GM18873 (cell line): ENCODE data around the gene INTS3.

Experiments used
- ATAC-seq: cut with Tn5 transposase; IDR thresholded peaks from one replicate; pipeline ENCODE4 v1.9.1; 2021; ENCODE audit warnings: mild to moderate bottlenecking, moderate library complexity, moderate number of reproducible peaks; ENCODE audit not compliant: unreplicated experiment, low FRiP score

The INTS3 gene, protein sequence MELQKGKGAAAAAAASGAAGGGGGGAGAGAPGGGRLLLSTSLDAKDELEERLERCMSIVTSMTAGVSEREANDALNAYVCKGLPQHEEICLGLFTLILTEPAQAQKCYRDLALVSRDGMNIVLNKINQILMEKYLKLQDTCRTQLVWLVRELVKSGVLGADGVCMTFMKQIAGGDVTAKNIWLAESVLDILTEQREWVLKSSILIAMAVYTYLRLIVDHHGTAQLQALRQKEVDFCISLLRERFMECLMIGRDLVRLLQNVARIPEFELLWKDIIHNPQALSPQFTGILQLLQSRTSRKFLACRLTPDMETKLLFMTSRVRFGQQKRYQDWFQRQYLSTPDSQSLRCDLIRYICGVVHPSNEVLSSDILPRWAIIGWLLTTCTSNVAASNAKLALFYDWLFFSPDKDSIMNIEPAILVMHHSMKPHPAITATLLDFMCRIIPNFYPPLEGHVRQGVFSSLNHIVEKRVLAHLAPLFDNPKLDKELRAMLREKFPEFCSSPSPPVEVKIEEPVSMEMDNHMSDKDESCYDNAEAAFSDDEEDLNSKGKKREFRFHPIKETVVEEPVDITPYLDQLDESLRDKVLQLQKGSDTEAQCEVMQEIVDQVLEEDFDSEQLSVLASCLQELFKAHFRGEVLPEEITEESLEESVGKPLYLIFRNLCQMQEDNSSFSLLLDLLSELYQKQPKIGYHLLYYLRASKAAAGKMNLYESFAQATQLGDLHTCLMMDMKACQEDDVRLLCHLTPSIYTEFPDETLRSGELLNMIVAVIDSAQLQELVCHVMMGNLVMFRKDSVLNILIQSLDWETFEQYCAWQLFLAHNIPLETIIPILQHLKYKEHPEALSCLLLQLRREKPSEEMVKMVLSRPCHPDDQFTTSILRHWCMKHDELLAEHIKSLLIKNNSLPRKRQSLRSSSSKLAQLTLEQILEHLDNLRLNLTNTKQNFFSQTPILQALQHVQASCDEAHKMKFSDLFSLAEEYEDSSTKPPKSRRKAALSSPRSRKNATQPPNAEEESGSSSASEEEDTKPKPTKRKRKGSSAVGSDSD

DNA sequence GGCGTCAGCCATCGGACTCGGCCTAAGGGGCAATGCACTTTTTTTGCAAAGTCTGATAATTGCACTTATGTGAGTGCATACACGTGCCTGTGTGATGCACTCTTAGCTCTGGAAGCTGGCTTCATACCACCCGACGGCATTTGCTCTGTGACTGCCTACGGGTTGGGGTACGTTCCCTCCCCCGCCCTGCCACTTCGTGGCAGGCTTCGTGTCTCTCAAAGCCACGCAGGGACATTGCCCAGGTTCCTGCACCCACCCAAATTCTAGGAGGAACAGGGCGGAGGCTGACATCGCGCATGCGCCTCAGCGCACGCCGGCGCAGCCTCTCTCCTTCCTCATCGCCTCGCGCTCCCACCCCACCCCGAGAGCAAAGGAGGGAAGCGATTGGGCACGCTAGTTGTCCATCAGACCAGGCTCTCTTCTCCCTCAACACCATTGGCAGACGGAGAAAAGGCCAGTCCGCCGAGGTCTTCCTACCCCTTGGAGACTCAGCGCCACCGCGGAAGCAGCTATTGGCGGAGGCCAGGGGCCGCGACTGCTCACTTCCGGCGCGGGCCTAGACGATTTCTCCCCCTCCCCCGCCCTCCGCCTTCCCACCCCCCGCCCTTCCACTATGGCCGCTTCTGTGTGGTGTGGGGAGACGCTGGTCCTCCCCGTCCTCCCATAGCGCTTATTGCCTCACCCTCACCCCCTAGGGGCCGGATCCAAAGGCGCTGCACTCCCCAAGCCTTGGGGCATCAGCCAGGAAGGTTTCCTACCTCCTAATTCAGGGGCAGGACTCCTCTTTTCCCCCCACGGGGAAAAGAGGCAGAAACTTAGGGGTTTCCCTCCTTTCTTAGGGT is at the start of gene INTS3:
TSS of gene INTS3 (plus strand) at position 588 of the 842 bp plus-strand sequence. CDS start 585 bp downstream, outside the sequence.
- peak; percentile 94 for ATAC-seq

DNA sequence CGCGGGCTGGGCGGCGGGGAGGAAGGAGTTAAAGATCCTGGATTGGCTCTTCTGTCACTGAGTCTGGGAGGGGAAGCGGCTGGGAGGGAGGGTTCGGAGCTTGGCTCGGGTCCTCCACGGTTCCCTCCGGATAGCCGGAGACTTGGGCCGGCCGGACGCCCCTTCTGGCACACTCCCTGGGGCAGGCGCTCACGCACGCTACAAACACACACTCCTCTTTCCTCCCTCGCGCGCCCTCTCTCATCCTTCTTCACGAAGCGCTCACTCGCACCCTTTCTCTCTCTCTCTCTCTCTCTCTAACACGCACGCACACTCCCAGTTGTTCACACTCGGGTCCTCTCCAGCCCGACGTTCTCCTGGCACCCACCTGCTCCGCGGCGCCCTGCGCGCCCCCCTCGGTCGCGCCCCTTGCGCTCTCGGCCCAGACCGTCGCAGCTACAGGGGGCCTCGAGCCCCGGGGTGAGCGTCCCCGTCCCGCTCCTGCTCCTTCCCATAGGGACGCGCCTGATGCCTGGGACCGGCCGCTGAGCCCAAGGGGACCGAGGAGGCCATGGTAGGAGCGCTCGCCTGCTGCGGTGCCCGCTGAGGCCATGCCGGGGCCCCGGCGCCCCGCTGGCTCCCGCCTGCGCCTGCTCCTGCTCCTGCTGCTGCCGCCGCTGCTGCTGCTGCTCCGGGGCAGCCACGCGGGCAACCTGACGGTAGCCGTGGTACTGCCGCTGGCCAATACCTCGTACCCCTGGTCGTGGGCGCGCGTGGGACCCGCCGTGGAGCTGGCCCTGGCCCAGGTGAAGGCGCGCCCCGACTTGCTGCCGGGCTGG is 49.1 kb upstream of the INTS3 start, which contains the start of gene NPR1:
TSS of gene NPR1 (plus strand) at position 170 of the 818 bp plus-strand sequence. CDS start at position 591, 421 bp downstream.
- ATAC-seq = no peak

DNA sequence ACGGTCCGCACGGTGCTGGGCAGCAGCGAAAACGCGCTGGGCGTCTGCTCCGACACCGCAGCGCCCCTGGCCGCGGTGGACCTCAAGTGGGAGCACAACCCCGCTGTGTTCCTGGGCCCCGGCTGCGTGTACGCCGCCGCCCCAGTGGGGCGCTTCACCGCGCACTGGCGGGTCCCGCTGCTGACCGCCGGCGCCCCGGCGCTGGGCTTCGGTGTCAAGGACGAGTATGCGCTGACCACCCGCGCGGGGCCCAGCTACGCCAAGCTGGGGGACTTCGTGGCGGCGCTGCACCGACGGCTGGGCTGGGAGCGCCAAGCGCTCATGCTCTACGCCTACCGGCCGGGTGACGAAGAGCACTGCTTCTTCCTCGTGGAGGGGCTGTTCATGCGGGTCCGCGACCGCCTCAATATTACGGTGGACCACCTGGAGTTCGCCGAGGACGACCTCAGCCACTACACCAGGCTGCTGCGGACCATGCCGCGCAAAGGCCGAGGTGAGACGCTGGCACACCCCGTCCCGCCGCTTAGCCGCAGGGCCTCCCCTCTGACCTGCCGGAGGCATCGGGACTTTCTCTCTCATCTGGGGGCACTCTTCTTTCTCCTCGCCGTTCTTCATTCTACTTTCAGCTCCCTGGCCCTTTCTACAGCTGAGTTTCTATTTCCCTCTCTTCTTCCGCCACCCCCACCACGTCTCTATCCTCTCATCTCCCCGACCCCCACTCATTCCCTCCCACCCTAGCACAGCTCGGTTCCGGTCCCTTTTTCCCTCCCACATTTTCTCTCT is 48.3 kb upstream of the INTS3 start:
- ATAC-seq = no peak

DNA sequence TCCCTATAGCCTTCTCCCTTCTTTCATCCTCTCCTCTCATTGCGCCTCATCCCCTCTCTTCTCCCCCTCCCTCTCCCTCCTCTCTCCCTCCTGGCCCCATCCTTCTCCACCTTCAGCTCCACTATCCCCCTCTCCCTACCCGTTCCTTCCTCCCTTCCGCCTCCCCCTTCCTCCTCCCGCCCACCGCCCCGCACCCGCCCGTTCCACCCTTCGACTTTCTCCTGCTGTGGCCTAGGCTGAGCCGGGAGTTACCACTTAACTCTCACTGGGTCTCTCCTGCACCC is 47.8 kb upstream of the INTS3 start:
- ATAC-seq = no peak

DNA sequence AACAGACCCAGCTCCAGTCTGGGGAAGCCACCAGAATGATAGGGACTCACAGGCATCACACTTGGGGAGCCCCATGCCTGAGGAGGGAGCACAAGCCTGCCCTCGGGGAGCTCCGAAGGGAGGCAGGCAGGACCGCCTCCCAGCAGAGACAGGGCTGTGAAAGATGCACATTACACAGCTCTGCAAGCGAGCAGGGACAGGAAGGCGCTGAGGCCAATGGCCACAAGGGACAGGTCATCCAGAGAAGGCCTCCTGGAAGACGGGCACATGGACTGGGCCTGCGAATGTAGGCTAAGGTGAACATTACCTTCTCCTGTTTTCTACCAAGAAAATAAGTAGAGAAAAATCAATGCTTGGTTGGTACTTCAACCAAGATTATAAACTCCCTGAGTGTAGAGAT is 45.1 kb upstream of the INTS3 start:
- no peak for ATAC-seq

DNA sequence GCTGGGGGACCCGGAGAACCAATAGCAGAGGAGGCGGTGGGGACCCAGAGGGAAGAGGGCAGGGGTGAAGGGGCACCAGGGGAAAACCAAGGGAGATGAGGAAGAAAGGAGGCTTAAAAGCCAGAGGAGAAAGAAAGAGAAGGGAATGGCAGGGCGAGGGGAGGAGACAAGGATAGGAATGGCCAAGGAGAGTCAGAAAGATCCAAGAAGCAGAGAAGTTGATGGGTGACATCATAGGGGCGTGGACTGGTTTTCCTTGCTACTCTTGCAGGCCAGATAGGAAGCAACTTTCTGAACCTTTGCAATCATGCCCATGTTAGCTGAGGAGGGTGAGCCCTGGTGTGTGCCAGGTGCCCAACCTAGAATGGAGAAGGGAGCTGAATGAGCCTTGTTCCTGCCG is 44.0 kb upstream of the INTS3 start:
- ATAC-seq = no peak

DNA sequence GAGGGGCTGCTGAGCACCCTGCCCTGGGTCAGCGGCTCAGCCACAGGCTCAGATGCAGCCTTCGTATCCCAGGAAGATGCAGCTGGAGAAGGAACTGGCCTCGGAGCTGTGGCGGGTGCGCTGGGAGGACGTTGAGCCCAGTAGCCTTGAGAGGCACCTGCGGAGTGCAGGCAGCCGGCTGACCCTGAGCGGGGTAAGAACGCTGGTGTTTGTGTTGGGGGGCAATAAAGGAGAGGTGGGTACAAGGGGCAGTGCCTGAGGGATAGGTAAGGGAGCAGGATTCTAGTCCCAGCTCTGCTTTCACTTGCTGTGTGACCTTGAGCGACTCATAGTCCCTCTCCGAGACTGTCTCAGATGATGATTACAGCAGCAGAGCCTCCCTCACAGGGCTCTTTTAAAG is 43.0 kb upstream of the INTS3 start:
- no peak for ATAC-seq

DNA sequence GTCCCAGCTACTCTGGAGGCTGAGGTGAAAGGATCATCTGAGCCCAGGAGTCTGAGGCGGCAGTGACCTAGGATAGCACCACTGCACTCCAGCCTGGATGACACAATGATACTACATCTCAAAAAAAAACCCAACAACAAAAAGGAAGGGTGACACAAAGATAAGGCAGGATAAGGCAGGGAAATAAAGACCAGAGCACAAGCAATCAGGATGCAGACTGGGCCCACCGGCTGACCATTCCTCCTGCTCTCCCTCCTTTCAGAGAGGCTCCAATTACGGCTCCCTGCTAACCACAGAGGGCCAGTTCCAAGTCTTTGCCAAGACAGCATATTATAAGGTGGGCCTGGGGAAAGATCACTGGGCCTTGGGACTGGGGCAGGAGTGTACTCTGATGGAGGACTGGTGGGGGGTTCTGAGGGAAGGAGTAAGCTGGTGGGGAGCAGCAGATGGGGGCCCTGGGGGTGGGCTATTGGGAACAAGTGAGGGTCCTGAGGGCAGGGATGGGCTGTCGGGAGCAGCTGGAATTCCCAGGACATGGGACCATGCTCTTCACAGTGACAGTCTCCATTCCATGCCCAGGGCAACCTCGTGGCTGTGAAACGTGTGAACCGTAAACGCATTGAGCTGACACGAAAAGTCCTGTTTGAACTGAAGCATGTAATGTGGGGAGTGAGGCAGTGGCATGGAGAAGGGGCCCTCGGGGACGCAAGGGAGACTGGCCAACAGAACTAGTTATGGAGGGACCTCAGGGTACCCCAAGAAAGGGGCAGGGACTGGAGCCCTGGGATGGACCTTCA is 42.1 kb upstream of the INTS3 start:
- ATAC-seq = no peak

DNA sequence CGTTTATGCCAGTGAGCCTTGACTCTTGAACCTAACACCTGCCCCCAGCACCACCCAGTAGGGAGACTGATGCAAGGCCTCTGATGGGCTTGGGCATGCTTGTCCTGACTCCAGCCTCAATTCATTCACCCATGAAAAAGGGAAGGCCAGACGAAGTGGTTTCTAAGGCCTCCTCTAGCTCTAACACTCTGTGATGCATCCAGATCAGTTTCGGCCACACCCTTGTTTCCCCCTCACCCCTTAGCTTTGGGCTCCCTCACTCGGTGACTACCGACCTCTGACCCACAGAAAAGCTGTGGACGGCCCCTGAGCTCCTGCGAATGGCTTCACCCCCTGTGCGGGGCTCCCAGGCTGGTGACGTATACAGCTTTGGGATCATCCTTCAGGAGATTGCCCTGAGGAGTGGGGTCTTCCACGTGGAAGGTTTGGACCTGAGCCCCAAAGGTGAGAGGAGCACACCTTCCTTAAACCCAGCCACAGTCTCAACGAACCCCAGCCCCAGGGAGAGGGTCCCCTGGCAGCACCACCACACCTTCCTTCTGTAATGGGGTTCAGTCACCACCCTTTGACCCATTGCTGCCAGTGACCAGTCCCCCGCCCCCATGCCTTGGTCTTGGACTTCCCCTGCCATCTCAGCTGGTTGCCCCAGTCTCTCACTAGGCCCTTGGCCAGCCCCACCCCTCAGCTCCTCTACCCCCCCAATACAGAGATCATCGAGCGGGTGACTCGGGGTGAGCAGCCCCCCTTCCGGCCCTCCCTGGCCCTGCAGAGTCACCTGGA is 40.3 kb upstream of the INTS3 start:
- no peak for ATAC-seq

DNA sequence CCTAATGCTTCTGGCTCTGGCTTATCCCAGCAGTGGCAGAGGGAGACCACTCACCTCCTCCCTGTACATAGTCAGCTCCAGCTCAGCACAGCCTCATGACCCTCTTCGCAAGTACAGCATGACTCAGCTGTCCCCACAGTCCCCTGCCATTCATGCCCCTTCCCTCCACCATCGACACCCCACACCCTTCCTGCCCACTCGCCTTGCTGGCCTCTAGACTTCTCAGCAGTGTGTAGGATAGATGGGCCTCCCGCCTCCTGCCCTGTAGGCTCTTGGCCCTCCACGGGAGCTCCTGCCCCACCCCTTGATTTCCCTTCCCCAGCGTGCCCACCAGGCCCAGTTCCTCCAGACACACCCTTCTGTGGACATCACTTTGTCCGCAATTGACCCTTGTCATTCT is 39.6 kb upstream of the INTS3 start:
- ATAC-seq = no peak

DNA sequence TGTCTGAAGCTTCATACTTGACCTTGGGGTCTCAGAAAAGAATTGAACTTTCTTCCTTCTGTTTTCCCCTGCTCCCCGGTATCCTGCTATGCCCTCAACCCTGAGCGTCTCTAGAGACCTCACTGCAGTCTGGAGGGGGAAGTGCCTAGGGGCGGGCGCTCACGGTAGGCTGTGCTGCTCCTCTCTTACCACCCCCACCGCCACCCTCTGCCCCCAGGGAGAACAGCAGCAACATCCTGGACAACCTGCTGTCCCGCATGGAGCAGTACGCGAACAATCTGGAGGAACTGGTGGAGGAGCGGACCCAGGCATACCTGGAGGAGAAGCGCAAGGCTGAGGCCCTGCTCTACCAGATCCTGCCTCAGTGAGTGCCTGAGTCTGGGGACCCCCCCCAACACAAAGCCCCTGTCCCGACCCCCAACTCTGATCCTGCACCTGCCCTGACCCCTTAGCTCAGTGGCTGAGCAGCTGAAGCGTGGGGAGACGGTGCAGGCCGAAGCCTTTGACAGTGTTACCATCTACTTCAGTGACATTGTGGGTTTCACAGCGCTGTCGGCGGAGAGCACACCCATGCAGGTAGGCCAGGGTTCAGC is 39.0 kb upstream of the INTS3 start:
- no peak for ATAC-seq

DNA sequence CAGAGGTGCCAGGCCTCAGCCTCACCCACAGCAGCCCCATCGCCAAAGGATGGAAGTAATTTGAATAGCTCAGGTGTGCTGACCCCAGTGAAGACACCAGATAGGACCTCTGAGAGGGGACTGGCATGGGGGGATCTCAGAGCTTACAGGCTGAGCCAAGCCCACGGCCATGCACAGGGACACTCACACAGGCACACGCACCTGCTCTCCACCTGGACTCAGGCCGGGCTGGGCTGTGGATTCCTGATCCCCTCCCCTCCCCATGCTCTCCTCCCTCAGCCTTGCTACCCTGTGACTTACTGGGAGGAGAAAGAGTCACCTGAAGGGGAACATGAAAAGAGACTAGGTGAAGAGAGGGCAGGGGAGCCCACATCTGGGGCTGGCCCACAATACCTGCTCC is 34.4 kb upstream of the INTS3 start:
- ATAC-seq = no peak

DNA sequence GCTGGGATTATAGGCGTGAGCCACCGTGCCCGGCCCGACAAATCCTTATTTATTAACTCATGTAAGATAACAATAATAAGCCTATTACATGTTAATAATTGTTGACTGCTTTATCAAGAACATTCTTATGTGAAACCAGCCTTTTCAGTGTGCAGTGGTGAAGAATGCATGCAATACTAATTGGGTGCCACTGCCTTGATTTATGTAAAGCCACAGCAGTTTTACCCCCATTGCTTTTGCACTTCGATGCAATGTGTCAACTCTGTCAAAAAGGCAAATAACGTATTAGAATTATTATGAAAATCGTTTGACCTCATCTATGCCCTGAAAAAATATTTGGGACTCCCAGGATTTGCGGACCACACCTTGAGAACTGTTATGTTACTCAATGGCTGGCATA is 31.1 kb upstream of the INTS3 start:
- no peak for ATAC-seq

DNA sequence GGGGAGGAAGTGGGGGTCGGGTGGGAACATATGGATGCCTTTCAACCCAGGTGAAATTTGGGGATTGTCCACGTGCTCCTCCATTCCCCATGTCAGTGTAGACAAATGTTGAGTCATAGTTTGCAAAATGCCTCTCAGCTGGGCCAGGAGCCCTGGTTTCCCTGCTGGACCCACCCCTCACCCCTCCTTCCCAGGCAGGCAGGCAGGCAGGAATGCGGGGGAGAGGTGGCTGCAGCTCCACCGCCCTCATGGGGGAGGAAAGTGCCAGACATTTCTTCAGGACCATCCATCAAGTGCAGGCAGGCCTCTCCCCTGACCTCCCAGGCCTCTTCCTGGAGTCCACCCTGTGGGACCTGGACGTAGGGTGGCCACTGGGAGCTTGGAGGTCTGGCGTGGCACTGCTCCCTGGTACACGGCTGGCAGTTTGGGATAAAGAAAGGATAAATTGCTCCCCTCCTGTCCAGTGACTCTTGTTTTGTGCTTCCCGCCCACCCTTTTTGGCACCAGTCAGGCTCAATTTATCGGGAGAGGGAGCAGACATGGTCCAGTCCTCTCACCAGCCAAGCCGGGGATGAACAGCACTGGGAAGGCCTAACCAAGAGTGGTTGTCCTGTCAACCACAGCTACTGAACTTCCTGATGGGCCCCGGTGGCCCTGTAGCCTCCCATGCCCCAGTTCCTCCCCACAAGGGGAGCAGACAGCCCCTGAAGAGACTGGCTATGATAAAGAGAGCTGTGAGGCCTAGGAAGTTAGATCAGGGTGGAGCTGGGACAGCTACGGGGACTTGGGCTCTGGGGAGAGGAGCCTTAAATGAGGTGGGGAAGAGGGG is 30.4 kb upstream of the INTS3 start:
- ATAC-seq = no peak

DNA sequence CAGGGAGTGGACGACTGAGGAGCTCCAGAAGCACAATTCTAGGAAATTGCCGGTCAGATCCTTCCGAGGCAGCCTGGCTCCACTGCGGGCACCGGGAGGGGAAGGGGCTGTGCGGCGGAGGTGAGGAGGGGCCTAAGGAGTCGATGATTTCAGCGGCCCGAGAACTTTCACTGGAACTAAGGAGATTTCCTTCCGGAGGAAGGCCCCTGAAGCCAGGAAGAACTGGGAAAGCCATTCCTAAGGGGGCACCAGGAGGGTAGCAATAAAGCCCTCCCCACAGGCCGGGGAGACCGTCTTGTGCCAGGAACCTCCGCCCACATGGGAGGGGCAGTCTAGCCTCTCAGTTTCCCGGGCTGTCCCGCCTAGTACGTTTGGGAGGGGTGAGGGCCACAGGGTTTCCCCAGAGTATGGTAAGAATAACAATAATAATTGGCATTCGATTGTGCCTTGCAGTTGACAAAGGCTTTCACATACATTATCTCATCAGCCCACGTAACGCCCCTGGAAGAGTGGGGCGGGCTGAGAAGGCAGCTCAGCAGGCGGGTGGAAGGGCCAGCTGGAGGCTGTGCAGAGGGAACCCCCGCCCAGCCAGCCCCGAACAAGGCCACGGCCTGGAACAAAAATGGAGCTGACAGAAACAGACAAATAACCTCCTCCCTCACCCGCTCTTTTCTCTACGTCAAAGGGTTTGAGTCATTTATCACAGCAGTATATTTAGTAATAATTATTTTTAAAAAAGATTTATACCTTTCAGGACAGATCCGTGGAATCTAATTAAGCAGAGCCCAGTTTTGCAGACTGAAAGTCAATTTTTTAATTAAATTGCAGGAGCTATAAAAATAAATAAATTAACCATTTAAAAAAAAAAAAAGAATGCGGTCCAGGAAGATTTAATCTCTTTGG is 29.6 kb upstream of the INTS3 start:
- ATAC-seq = no peak
